ENCODE measurements around the gene PCNT.

GRCh38 chr21:46366966-46367365 lies 43.0 kb downstream of the PCNT start:
- TF ChIP-seq CTCF (IDR thresholded peaks at IDR 0.05; ENCODE audit: low read depth, low read length) (no peak), EZH2phosphoT487 (IDR thresholded peaks at IDR 0.05; ENCODE audit: low read depth) (no peak)

Measured in OCI-LY3 (cell line).